GM23248 (cell line): Measurements from ENCODE around the gene SYT1.

ENCODE experiments used
- EZH2 ChIP-seq: fragments of 200-600 bp; sonication (generic); IDR thresholded peaks from 2 replicates; pipeline ENCODE4 v1.6.1; 2018; ENCODE audit warnings: antibody characterized with exemption, mild to moderate bottlenecking; ENCODE audit not compliant: insufficient read depth, poor library complexity, severe bottlenecking
- EZH2phosphoT487 ChIP-seq: fragments of 200-600 bp; sonication (generic); IDR thresholded peaks from 2 replicates; pipeline ENCODE4 v1.6.1; 2018; ENCODE audit warnings: antibody characterized with exemption, moderate library complexity, mild to moderate bottlenecking, low read depth; ENCODE audit not compliant: insufficient read depth

DNA sequence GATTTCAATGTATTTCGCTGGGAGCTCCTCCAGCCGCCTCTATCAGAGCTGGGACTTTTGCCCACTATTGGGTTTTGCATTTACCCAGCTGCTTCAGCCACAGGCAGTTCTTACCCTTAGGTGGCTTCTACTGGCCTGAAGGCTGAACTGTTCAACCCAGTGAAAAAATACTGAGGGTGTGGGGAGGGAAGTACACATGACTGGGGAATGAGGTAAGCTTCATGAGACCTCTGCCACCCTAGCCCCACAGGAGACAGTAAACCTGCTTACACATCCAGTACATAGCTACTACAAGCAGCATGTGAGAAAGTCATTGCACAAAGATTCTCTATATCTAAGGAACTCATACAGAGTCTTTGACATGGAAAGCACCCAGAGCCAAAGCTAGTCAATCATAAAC, 411.1 kb downstream of the SYT1 start:
- no peak for TF ChIP-seq EZH2phosphoT487
- no peak for TF ChIP-seq EZH2
